HG03066 (cell line): Measurements from ENCODE around the gene ANKRD10.
A peak's percentile ranks its signal among the peaks of the same experiment; 100 is the strongest.

Experiments used
- ATAC-seq: cut with Tn5 transposase; IDR thresholded peaks from one replicate; pipeline ENCODE4 v1.9.1; 2021; ENCODE audit warnings: low read depth; ENCODE audit not compliant: unreplicated experiment

The ANKRD10 gene

GRCh38 chr13:110945928-110946570, 31.2 kb upstream of the ANKRD10 start:
- ATAC-seq: no peak

- no peak for ATAC-seq
These were observed 30.4 kb upstream of the ANKRD10 start for GRCh38 chr13:110944968-110945927.

DNA sequence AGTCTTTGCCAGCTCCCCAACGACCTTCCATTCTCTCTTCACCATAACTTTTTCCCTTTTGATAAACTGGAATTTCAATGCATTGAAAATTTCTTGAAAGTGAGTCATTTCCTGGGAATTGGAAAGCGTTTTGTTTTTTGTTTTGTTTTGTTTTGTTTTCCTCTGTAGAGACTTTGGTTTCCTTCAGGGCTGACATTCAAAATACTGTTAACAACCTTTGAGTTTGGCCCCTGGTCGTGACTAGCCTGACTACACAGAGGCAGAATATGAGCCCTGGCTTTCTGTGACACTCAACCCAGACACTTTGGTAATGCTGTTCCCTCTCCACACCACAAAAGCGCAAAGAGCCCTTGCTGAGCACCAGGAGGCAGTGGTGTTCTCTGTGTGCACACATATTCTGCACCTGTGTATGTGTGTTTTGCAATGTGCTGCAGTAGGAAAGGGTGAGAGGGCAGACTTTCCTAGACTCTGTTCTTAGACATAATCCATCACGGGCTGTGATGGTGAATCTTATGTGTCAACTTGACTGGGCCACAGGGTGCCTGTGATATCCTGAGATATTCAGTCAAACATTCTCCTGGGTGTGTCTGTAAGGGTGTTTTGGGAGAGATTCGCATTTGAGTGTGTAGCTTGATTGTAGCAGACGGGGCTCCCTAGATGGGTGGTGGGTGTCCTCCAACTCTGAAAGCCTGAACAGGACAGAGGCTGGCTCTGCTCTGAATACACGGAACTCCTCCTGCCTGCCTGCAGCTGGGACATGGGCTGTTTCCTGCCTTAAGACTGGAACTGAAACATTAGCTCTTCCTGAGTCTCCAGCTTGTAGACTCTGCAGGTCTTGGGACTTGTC, 29.5 kb upstream of the ANKRD10 start:
- no peak for ATAC-seq

DNA sequence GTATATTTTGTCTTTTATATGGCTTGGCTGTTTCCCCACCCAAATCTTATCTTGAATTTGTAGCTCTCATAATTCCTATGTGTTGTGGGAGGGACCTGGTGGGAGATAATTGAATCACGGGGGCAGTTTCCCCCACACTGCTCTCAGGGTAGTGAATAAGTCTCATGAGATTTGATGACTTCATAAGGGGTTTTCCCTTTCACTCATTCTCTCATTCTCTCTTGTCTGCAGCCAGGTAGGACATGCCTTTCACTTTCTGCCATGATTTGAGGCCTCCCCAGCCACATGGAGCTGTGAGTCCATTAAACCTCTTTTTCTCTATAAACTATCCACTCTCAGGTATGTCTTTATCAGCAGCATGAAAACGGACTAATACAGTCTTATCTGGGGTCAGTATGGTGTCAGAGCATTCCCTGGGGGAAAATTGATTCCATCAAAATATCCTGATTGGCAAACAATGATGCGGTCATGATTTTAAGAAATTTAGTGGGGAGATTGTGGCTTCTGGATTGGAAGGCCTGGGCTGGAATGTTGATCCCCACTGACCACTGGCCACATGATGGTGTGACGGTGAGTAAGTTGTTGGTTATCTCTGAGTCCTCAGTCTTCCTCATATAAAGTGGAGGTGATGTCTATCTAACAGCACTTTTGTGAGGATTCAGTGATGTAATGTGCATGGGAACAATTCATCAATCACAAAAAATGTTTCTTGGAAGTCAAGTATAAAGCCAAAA, 27.5 kb upstream of the ANKRD10 start:
- ATAC-seq: peak; percentile 62

- no peak for ATAC-seq
These were observed 24.0 kb upstream of the ANKRD10 start for GRCh38 chr13:110938662-110939421.

- no peak for ATAC-seq
These were observed 22.8 kb upstream of the ANKRD10 start for GRCh38 chr13:110937511-110938285.

DNA sequence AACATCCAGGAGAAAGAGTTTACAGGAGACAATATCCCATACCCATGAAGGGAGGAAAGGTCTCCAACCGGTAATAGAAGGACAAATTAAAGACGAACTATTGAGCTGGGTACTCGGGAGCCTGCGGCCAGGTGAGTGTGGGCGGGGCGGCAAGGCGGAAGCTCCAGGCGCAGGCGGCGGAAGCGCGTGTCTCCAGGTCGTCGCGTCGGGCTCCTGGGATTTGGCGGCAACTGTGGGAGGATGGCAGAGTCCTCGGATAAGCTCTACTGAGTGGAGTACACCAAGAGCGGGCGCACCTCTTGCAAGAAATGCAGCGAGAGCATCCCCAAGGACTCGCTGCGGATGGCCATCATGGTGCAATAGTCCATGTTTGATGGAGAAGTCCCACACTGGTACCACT, 21.6 kb upstream of the ANKRD10 start:
- ATAC-seq: no peak

GRCh38 chr13:110932588-110932987, 17.7 kb upstream of the ANKRD10 start:
- ATAC-seq: no peak

DNA sequence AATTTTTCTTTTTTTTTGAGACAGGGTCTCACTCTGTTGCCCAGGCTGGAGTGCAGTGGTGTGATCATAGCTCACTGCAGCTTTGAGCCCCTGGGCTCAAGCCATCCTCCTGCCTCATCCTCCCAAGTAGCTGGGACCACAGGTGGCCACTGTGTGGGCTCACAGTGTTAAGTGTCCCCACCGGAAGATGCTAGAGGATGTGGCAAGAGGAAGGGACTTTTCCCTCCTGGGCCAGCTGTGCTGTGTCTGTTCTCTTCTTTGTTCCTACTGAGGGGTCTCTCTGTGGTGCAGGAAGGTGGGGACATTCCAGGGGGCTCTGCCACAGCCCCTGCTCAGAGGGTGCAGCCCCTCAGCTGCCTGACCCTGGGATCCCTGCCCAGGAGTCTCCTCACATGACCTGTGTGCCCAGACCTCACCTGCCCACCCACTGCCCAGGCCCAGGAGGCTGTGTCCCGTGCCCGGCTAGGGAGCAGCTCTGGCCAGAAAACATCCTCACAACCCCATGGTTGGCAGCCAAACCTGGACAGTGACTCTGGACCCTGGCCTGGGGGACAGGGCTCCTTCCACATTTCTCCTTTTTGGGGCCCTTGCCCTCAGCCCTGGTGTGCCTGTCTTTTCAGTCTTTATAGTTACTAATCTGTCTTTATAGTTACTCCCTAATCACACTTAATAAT, 14.4 kb upstream of the ANKRD10 start:
- no peak for ATAC-seq

GRCh38 chr13:110925023-110925612, 10.2 kb upstream of the ANKRD10 start:
- no peak for ATAC-seq

GRCh38 chr13:110924639-110924934, 9.7 kb upstream of the ANKRD10 start:
- ATAC-seq: no peak

DNA sequence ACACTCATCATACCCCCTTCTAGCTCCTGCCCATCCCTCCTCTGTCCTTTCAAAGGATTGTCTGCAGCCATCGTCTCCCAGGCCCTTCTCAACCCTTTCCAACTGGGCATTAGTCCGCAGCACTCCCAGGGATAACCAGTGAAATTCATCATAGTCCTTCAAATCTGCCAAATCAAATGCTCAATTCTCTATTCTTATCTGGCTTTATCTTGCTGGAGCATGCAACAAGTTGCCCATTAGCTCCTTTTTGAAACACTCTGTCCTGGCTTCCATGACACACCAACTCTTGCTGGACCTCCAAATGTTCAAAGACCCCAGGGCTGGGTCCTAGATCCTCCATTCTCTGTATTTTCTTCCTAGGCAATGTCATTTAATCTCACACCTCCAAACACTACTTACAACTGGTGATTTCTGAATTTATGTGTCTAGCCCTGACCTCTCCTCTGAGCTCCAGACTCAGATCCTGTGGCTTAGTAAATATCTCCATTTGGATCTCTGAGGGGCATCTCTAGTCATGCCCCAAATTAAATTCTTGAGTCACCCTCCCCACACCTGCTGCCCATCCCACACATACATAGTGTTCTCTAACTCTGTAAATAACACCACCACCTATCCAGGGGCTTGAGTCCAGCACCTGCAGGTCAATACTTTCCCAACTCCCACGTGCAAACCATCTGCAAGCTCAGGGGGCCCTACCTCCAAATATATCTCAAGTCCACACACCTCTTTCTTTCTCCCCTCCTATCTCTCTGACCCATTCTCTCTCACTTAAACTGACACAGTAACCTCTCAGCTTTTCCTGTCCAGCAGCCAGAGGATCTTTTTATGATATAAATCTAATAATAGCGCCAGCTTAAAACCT, 9.1 kb upstream of the ANKRD10 start:
- ATAC-seq: no peak

- no peak for ATAC-seq
These were observed 8.2 kb upstream of the ANKRD10 start for GRCh38 chr13:110923086-110923485.

DNA sequence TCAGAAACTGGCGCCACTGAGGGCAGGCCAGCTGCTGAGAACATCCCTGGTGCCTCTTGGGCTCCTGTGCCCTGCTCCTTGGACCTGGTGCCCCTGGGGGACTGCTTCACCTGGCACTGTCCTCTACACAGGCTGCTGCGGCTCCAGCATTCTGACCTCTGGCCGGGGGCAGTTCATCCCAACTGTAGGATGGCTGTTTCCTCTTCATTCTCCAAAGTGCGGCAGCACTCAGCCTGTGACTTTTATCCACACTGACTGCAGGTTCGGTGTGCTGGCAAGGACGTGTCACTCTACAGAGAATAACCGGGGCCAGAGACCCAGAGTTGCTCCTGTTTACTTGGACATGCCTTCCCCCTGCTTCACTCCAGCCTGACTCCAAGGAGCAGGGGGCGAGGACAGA, 7.6 kb upstream of the ANKRD10 start:
- no peak for ATAC-seq

DNA sequence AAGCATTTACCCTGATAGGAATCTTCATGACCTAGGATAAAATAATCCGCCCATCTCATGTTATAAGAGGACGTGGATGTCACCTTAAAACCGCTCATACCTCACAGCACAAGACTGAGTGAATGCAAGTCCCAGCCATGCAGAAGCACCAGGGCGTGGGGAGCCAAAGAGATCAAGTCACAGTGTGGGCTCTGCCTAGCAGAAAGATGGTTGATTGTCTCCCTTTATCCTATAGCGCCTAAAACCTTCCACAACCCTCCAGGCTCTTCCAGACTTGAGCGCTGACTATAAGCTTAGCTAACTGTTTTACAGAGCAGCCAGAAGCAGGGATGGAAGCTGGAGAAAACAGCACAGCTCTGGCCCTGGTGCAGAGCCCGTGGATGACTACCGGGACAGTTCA, 6.8 kb upstream of the ANKRD10 start:
- ATAC-seq: no peak

DNA sequence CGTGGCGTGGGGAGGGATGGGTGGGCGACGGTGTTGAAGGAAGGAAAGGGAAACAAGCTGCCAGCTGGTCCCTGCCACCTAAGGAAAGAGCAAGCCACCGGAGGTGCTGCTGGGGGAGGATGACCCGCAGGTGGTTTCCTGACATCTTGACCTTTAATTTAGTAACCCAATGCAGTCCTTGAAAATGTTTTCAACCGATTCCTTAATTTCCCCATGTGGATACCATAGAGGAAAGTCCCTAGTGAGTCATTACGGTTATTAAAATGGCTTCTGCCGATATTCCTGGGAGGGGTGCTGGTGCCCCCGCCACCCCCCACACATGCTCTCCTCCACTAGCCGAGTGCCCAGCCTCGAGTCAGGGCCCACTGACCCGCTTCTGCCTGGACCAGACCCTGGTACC, 6.3 kb upstream of the ANKRD10 start:
- ATAC-seq: no peak

GRCh38 chr13:110920038-110920437, 5.2 kb upstream of the ANKRD10 start:
- ATAC-seq: no peak
